Mesenchymal stem cell (in vitro differentiated cells and primary cell): ENCODE results near the gene ERICH6B.
A peak's percentile ranks its signal among the peaks of the same experiment; 100 is the strongest.

Source experiments
- DNase-seq: peaks from one replicate; pipeline ENCODE4 v3.0.0-alpha.2; 2013
- H2AFZ ChIP-seq: one replicate; pipeline ENCODE4 v1.6.1; 2013; ENCODE audit warnings: low read depth, mild to moderate bottlenecking, control low read depth, inconsistent platforms, low read length, moderate library complexity
- H2AK5ac ChIP-seq: 2 replicates; pipeline ENCODE4 v1.6.1; 2013; ENCODE audit warnings: low read length, moderate library complexity, mild to moderate bottlenecking, inconsistent platforms; ENCODE audit not compliant: severe bottlenecking
- H2BK120ac ChIP-seq: one replicate; pipeline ENCODE4 v1.6.1; 2013; ENCODE audit warnings: low read depth, mild to moderate bottlenecking, inconsistent platforms, low read length, moderate library complexity
- H2BK12ac ChIP-seq, 2 experiments: one replicate each; pipeline ENCODE4 v1.6.1; 2013; ENCODE audit warnings: inconsistent platforms in 2 of 2, low read length in 2 of 2, mild to moderate bottlenecking in 2 of 2, moderate library complexity in 2 of 2, control low read depth in 1 of 2
- H2BK15ac ChIP-seq: one replicate; pipeline ENCODE4 v1.6.1; 2013; ENCODE audit warnings: mild to moderate bottlenecking, low read depth, inconsistent platforms; ENCODE audit not compliant: poor library complexity, severe bottlenecking
- H2BK5ac ChIP-seq: 2 replicates; pipeline ENCODE4 v1.6.1; 2013; ENCODE audit warnings: low read depth, mild to moderate bottlenecking, low read length, control low read depth, inconsistent platforms; ENCODE audit not compliant: poor library complexity, severe bottlenecking
- H3K14ac ChIP-seq, 2 experiments: one replicate each; pipeline ENCODE4 v1.6.1; 2013; ENCODE audit warnings: inconsistent platforms in 2 of 2, low read length in 2 of 2, control low read depth in 1 of 2, mild to moderate bottlenecking in 1 of 2, moderate library complexity in 1 of 2
- H3K18ac ChIP-seq, 2 experiments: one replicate each; pipeline ENCODE4 v1.6.1; 2013; ENCODE audit warnings: inconsistent platforms in 2 of 2, low read length in 2 of 2, control low read depth in 1 of 2, low read depth in 1 of 2, mild to moderate bottlenecking in 1 of 2
- H3K23ac ChIP-seq, 2 experiments: one replicate each; pipeline ENCODE4 v1.6.1; 2013; ENCODE audit warnings: inconsistent platforms in 2 of 2, low read length in 2 of 2, mild to moderate bottlenecking in 2 of 2, moderate library complexity in 2 of 2, control low read depth in 1 of 2
- H3K27ac ChIP-seq: 2 replicates; pipeline ENCODE4 v1.5.1; 2013; ENCODE audit warnings: mild to moderate bottlenecking, moderate library complexity, low read length, control low read depth, inconsistent platforms; ENCODE audit not compliant: poor library complexity, severe bottlenecking
- H3K27me3 ChIP-seq, 2 experiments: 2 replicates each; pipeline versions ENCODE4 v1.6.1 to v1.7.0; 2013; ENCODE audit warnings: low read length in 2 of 2, mild to moderate bottlenecking in 2 of 2, moderate library complexity in 2 of 2, control low read depth in 1 of 2, inconsistent platforms in 1 of 2; ENCODE audit not compliant: control insufficient read depth in 1 of 2, insufficient read depth in 1 of 2
- H3K36me3 ChIP-seq, 2 experiments: 2 replicates each; pipeline versions ENCODE4 v1.6.1 to v1.7.0; 2013; ENCODE audit warnings: low read length in 2 of 2, control low read depth in 1 of 2, inconsistent platforms in 1 of 2, low read depth in 1 of 2, mild to moderate bottlenecking in 1 of 2; ENCODE audit not compliant: insufficient read depth in 2 of 2, control insufficient read depth in 1 of 2
- H3K4ac ChIP-seq, 2 experiments: one replicate each; pipeline ENCODE4 v1.6.1; 2013; ENCODE audit warnings: inconsistent platforms in 2 of 2, low read length in 2 of 2, mild to moderate bottlenecking in 2 of 2, moderate library complexity in 2 of 2, control low read depth in 1 of 2, low read depth in 1 of 2
- H3K4me1 ChIP-seq: 2 replicates; pipeline ENCODE4 v1.6.1; 2013; ENCODE audit warnings: low read depth, low read length, control low read depth; ENCODE audit not compliant: control insufficient read depth, insufficient read depth
- H3K4me2 ChIP-seq: 2 replicates; pipeline ENCODE4 v1.6.1; 2013; ENCODE audit warnings: low read length, mild to moderate bottlenecking, inconsistent platforms; ENCODE audit not compliant: poor library complexity, severe bottlenecking
- H3K4me3 ChIP-seq, 2 experiments: 2 replicates each; pipeline versions ENCODE4 v1.5.1 to v1.7.0; 2013; ENCODE audit warnings: low read length in 2 of 2, mild to moderate bottlenecking in 2 of 2, control low read depth in 1 of 2, low read depth in 1 of 2; ENCODE audit not compliant: insufficient read depth in 1 of 2
- H3K79me1 ChIP-seq: replicated peaks from 2 replicates; pipeline ENCODE4 v1.6.1; 2013; ENCODE audit warnings: mild to moderate bottlenecking, control low read depth, low read length, inconsistent platforms; ENCODE audit not compliant: poor library complexity, severe bottlenecking
- H3K9ac ChIP-seq: 2 replicates; pipeline ENCODE4 v1.7.0; 2013; ENCODE audit warnings: mild to moderate bottlenecking, low read length, moderate library complexity
- H3K9me3 ChIP-seq: 2 replicates; pipeline ENCODE4 v1.7.0; 2013; ENCODE audit warnings: mild to moderate bottlenecking, low read length; ENCODE audit not compliant: control insufficient read depth
- H4K8ac ChIP-seq: one replicate; pipeline ENCODE4 v1.6.1; 2013; ENCODE audit warnings: inconsistent platforms, mild to moderate bottlenecking, low read length, moderate library complexity
- H4K91ac ChIP-seq: one replicate; pipeline ENCODE4 v1.6.1; 2013; ENCODE audit warnings: mild to moderate bottlenecking, low read length, inconsistent platforms
- WGBS: methylation state at CpG from one replicate; pipeline ENCODE4 v1.1.7; 2013; ENCODE audit warnings: mixed read lengths; 5-methylcytosine and 5-hydroxymethylcytosine counted together

The ERICH6B gene

GRCh38 chr13:45527699-45528462 is 87.7 kb downstream of the ERICH6B start:
- no peak overlapping the region for H2BK15ac ChIP-seq
- H2AFZ ChIP-seq: no peak overlapping the region
- DNase-seq: peak; percentile 64
- no peak overlapping the region for H3K23ac ChIP-seq
- no peak overlapping the region for H3K27ac ChIP-seq
- H3K4ac ChIP-seq: no peak overlapping the region
- no peaks in the 10 kb centered on the region for H3K4me1 ChIP-seq
- H3K27me3 ChIP-seq: no peaks in the 10 kb centered on the region
- H3K9me3 ChIP-seq: no peaks in the 10 kb centered on the region
- no peak overlapping the region for H3K14ac ChIP-seq
- H3K4me3 ChIP-seq: no peak overlapping the region
- no peak overlapping the region for H4K91ac ChIP-seq
- H3K36me3 ChIP-seq: peaks cover 10 to 88% of the 10 kb centered on the region in 2 experiments
- no peak overlapping the region for H3K9ac ChIP-seq
- H2BK120ac ChIP-seq: no peak overlapping the region
- no peak overlapping the region for H2BK5ac ChIP-seq
- no peak overlapping the region for H3K18ac ChIP-seq
- no peak overlapping the region for H4K8ac ChIP-seq
- WGBS: 78% methylated on average over 4 of the region's 6 CpGs
- H2AK5ac ChIP-seq: no peak overlapping the region
- H2BK12ac ChIP-seq: no peak overlapping the region
- H3K4me2 ChIP-seq: no peak overlapping the region
- H3K79me1 ChIP-seq: peaks cover 19% of the 10 kb centered on the region

- no peak for DNase-seq
- peaks cover 11 to 89% of the 10 kb centered on the region in 2 experiments for H3K36me3 ChIP-seq
- no peak overlapping the region for H3K23ac ChIP-seq
- no peaks in the 10 kb centered on the region for H3K9me3 ChIP-seq
- WGBS: 100% methylated on average over 2 of the region's 2 CpGs
- H2AK5ac ChIP-seq: no peak overlapping the region
- no peak overlapping the region for H3K4ac ChIP-seq
- no peak overlapping the region for H4K8ac ChIP-seq
- no peak overlapping the region for H3K27ac ChIP-seq
- H3K4me1 ChIP-seq: peaks cover 2% of the 10 kb centered on the region
- no peak overlapping the region for H2BK120ac ChIP-seq
- H4K91ac ChIP-seq: no peak overlapping the region
- H2BK12ac ChIP-seq: no peak overlapping the region
- peaks cover 15% of the 10 kb centered on the region for H3K79me1 ChIP-seq
- H3K4me2 ChIP-seq: no peak overlapping the region
- H3K27me3 ChIP-seq: no peaks in the 10 kb centered on the region
- H2BK15ac ChIP-seq: no peak overlapping the region
- no peak overlapping the region for H3K9ac ChIP-seq
- no peak overlapping the region for H2AFZ ChIP-seq
- H3K4me3 ChIP-seq: no peak overlapping the region
- no peak overlapping the region for H3K18ac ChIP-seq
- no peak overlapping the region for H3K14ac ChIP-seq
- no peak overlapping the region for H2BK5ac ChIP-seq
These were observed 93.0 kb downstream of the ERICH6B start for GRCh38 chr13:45522571-45522970.

- no peaks in the 10 kb centered on the region for H3K9me3 ChIP-seq
- H2BK12ac ChIP-seq: no peak overlapping the region
- H3K23ac ChIP-seq: no peak overlapping the region
- WGBS: 79% methylated on average over 2 of the region's 4 CpGs
- H3K4me3 ChIP-seq: no peak overlapping the region
- no peak overlapping the region for H3K27ac ChIP-seq
- H3K4me1 ChIP-seq: peaks cover 2% of the 10 kb centered on the region
- peak; percentile 68 for DNase-seq
- H3K36me3 ChIP-seq: peaks cover 11 to 89% of the 10 kb centered on the region in 2 experiments
- H2AK5ac ChIP-seq: no peak overlapping the region
- no peak overlapping the region for H3K9ac ChIP-seq
- no peak overlapping the region for H4K91ac ChIP-seq
- no peak overlapping the region for H3K4me2 ChIP-seq
- no peak overlapping the region for H3K4ac ChIP-seq
- H3K14ac ChIP-seq: no peak overlapping the region
- H2BK120ac ChIP-seq: no peak overlapping the region
- H2BK5ac ChIP-seq: no peak overlapping the region
- no peak overlapping the region for H2AFZ ChIP-seq
- H3K18ac ChIP-seq: no peak overlapping the region
- no peak overlapping the region for H2BK15ac ChIP-seq
- H3K27me3 ChIP-seq: no peaks in the 10 kb centered on the region
- no peak overlapping the region for H4K8ac ChIP-seq
- H3K79me1 ChIP-seq: peaks cover 11% of the 10 kb centered on the region
These were observed 94.2 kb downstream of the ERICH6B start for GRCh38 chr13:45521297-45521696.

GRCh38 chr13:45519493-45519892 is 96.0 kb downstream of the ERICH6B start:
- no peak overlapping the region for H4K91ac ChIP-seq
- H2BK12ac ChIP-seq: no peak overlapping the region
- H3K18ac ChIP-seq: no peak overlapping the region
- peaks cover 17% of the 10 kb centered on the region for H3K79me1 ChIP-seq
- H3K4ac ChIP-seq: no peak overlapping the region
- no peak overlapping the region for H3K23ac ChIP-seq
- DNase-seq: no peak
- H2BK120ac ChIP-seq: no peak overlapping the region
- H3K4me1 ChIP-seq: peaks cover 2% of the 10 kb centered on the region
- H3K27me3 ChIP-seq: no peaks in the 10 kb centered on the region
- H3K9me3 ChIP-seq: no peaks in the 10 kb centered on the region
- H3K36me3 ChIP-seq: peaks cover 18 to 96% of the 10 kb centered on the region in 2 experiments
- H3K14ac ChIP-seq: no peak overlapping the region
- no peak overlapping the region for H3K4me3 ChIP-seq
- H3K4me2 ChIP-seq: no peak overlapping the region
- H2AFZ ChIP-seq: no peak overlapping the region
- H3K9ac ChIP-seq: no peak overlapping the region
- no peak overlapping the region for H4K8ac ChIP-seq
- WGBS: 100% methylated on average over 3 of the region's 4 CpGs
- no peak overlapping the region for H2BK15ac ChIP-seq
- no peak overlapping the region for H2AK5ac ChIP-seq
- H3K27ac ChIP-seq: no peak overlapping the region
- no peak overlapping the region for H2BK5ac ChIP-seq
